ENCODE data around the gene CACNA1F.

DNA sequence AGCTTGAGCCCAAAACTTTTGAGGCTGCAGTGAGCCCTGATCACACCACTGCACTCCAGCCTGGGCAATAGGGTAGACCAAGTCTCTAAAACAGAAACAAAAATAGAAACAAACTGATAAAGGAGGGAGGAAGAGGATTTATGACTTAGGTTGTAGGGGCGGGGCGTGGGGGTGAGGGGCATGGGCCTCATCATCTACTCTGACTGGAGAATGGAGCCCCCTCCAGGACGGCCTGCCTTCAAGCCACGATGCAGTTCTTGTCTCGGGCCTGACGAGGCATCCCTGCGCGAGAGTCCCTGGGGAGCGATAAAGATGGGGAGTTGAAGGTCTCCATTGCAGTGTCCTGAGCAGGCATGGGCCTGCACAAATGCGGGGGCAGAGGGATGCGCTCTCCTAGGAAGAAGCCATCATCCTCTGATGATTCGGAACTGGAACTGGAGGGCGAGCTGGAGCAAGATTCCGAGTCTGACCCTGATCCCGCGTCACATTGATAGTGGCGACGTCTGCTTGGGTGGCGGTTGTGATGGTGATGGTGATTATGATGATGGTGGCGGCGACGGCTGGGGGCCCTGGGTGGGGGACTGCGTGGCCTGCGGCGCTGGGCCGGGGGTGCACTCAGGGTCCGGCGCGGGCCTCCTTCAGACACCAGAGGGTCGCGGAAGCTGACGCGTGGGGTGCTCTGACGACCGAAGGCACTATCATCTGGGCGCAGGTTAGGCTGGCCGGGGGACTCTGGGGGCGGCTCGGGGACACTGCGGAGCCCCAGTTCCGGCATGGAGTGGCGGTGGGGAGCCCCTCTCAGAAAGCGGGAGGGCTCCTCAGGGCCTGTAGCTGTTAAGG is 57.5 kb downstream of the CACNA1F start:
- TF ChIP-seq, protein P1, sequence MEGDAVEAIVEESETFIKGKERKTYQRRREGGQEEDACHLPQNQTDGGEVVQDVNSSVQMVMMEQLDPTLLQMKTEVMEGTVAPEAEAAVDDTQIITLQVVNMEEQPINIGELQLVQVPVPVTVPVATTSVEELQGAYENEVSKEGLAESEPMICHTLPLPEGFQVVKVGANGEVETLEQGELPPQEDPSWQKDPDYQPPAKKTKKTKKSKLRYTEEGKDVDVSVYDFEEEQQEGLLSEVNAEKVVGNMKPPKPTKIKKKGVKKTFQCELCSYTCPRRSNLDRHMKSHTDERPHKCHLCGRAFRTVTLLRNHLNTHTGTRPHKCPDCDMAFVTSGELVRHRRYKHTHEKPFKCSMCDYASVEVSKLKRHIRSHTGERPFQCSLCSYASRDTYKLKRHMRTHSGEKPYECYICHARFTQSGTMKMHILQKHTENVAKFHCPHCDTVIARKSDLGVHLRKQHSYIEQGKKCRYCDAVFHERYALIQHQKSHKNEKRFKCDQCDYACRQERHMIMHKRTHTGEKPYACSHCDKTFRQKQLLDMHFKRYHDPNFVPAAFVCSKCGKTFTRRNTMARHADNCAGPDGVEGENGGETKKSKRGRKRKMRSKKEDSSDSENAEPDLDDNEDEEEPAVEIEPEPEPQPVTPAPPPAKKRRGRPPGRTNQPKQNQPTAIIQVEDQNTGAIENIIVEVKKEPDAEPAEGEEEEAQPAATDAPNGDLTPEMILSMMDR (conservative IDR thresholded peaks at IDR 0.05; ENCODE audit: low read length) = no peak
- no peak for TF ChIP-seq EZH2phosphoT487 (IDR thresholded peaks at IDR 0.05; ENCODE audit: borderline replicate concordance, low read depth, low read length)

Data from OCI-LY7 (cell line).